Measurements from ENCODE around the gene SLBP. TPM values are rescaled to one million over a fixed set of nuclear protein-coding genes. Genes with fewer than 3 reads are reported as not detected.

SLBP gene
- total and polyA plus RNA-seq, 2 donors (not counting 1 experiment from before 2014, with no cell fraction given): 19.4 to 31.8 TPM

GRCh38 chr4:1647432-1647831 lies 64.7 kb downstream of the SLBP start:
- no peak overlapping the region for H3K4me3 ChIP-seq (ENCODE audit: control extremely low read depth in 1 of 5, extremely low read depth in 1 of 5, insufficient read depth in 1 of 5, low read depth in 2 of 5, low read length in 4 of 5)
- H3K4me1 ChIP-seq (ENCODE audit: control insufficient read depth in 2 of 2, insufficient read depth in 2 of 2, low read length in 2 of 2): no peaks in the 10 kb centered on the region
- H2AFZ ChIP-seq (ENCODE audit: insufficient read depth, low read depth, low read length, poor library complexity, severe bottlenecking): no peak overlapping the region
- no peak overlapping the region for H3K27ac ChIP-seq (ENCODE audit: low read length in 2 of 2)
- TF ChIP-seq, protein P1, sequence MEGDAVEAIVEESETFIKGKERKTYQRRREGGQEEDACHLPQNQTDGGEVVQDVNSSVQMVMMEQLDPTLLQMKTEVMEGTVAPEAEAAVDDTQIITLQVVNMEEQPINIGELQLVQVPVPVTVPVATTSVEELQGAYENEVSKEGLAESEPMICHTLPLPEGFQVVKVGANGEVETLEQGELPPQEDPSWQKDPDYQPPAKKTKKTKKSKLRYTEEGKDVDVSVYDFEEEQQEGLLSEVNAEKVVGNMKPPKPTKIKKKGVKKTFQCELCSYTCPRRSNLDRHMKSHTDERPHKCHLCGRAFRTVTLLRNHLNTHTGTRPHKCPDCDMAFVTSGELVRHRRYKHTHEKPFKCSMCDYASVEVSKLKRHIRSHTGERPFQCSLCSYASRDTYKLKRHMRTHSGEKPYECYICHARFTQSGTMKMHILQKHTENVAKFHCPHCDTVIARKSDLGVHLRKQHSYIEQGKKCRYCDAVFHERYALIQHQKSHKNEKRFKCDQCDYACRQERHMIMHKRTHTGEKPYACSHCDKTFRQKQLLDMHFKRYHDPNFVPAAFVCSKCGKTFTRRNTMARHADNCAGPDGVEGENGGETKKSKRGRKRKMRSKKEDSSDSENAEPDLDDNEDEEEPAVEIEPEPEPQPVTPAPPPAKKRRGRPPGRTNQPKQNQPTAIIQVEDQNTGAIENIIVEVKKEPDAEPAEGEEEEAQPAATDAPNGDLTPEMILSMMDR (IDR thresholded peaks at IDR 0.05): no peak
- TF ChIP-seq EZH2 (IDR thresholded peaks at IDR 0.05; ENCODE audit: borderline replicate concordance, insufficient read depth, low read depth, low read length, poor library complexity, severe bottlenecking): no peak
- POLR2A ChIA-PET: no interaction called here
- 95% methylated on average over 19 of the region's 19 CpGs for WGBS (ENCODE audit: insufficient coverage)
- no peak overlapping the region for H3K9ac ChIP-seq (ENCODE audit: low read length)
- Mint-ChIP-seq H3K27me3 (no peaks in the 10 kb centered on the region), H3K27ac (peak overlapping the region; percentile 34), H3K4me3 (no peak overlapping the region), H3K9me3 (ENCODE audit: insufficient read depth) (no peaks in the 10 kb centered on the region), H3K4me1 (no peaks in the 10 kb centered on the region)
- DNase-seq (no peak), ATAC-seq (ENCODE audit: low read depth) (no peak)
- intact Hi-C loops (cut with micrococcal nuclease): no loop called here
- CTCF ChIA-PET: no interaction called here
- no peaks in the 10 kb centered on the region for H3K79me2 ChIP-seq (ENCODE audit: control insufficient read depth, insufficient read depth, low read length)
- no peaks in the 10 kb centered on the region for H4K20me1 ChIP-seq (ENCODE audit: control insufficient read depth, insufficient read depth, low read length, poor library complexity, severe bottlenecking)
- no peaks in the 10 kb centered on the region for H3K36me3 ChIP-seq (replicated peaks in 1 of 2; ENCODE audit: control extremely low read depth in 1 of 2, control insufficient read depth in 1 of 2, extremely low read depth in 1 of 2, insufficient read depth in 2 of 2, low read length in 1 of 2)
- H3K27me3 ChIP-seq (replicated peaks in 1 of 4; ENCODE audit: control extremely low read depth in 1 of 4, control insufficient read depth in 3 of 4, insufficient read depth in 4 of 4, low read length in 3 of 4): no peaks in the 10 kb centered on the region
- H3K4me2 ChIP-seq (replicated peaks; ENCODE audit: low read depth, low read length, poor library complexity, severe bottlenecking): no peak overlapping the region
- H3K9me3 ChIP-seq (ENCODE audit: control extremely low read depth in 1 of 3, control insufficient read depth in 2 of 3, insufficient read depth in 1 of 3, low read length in 2 of 3): peaks cover 0 to 4% (median 0%) of the 10 kb centered on the region in 3 donors

GRCh38 chr4:1646690-1647089 lies 65.4 kb downstream of the SLBP start:
- no peak overlapping the region for H2AFZ ChIP-seq (ENCODE audit: insufficient read depth, low read depth, low read length, poor library complexity, severe bottlenecking)
- H3K9me3 ChIP-seq (ENCODE audit: control extremely low read depth in 1 of 3, control insufficient read depth in 2 of 3, insufficient read depth in 1 of 3, low read length in 2 of 3): peaks cover 0 to 2% (median 0%) of the 10 kb centered on the region in 3 donors
- H3K9me3 Mint-ChIP-seq (ENCODE audit: insufficient read depth): no peaks in the 10 kb centered on the region
- H4K20me1 ChIP-seq (ENCODE audit: control insufficient read depth, insufficient read depth, low read length, poor library complexity, severe bottlenecking): no peaks in the 10 kb centered on the region
- H3K27ac ChIP-seq (ENCODE audit: low read length in 2 of 2): no peak overlapping the region
- ATAC-seq (ENCODE audit: low read depth) (no peak), DNase-seq (no peak)
- intact Hi-C loops (cut with micrococcal nuclease): no loop called here
- H3K4me3 ChIP-seq (ENCODE audit: control extremely low read depth in 1 of 5, extremely low read depth in 1 of 5, insufficient read depth in 1 of 5, low read depth in 2 of 5, low read length in 4 of 5): no peak overlapping the region
- no peaks in the 10 kb centered on the region for H3K36me3 ChIP-seq (replicated peaks in 1 of 2; ENCODE audit: control extremely low read depth in 1 of 2, control insufficient read depth in 1 of 2, extremely low read depth in 1 of 2, insufficient read depth in 2 of 2, low read length in 1 of 2)
- no peaks in the 10 kb centered on the region for H3K27me3 ChIP-seq (replicated peaks in 1 of 4; ENCODE audit: control extremely low read depth in 1 of 4, control insufficient read depth in 3 of 4, insufficient read depth in 4 of 4, low read length in 3 of 4)
- no peaks in the 10 kb centered on the region for H3K79me2 ChIP-seq (ENCODE audit: control insufficient read depth, insufficient read depth, low read length)
- no peak overlapping the region for H3K9ac ChIP-seq (ENCODE audit: low read length)
- H3K4me3 Mint-ChIP-seq: no peak overlapping the region
- H3K27ac Mint-ChIP-seq: no peak overlapping the region
- TF ChIP-seq EZH2 (IDR thresholded peaks at IDR 0.05; ENCODE audit: borderline replicate concordance, insufficient read depth, low read depth, low read length, poor library complexity, severe bottlenecking): no peak
- TF ChIP-seq, protein P1 (IDR thresholded peaks at IDR 0.05): no peak
- no peak overlapping the region for H3K4me2 ChIP-seq (replicated peaks; ENCODE audit: low read depth, low read length, poor library complexity, severe bottlenecking)
- no peaks in the 10 kb centered on the region for H3K4me1 Mint-ChIP-seq
- 87% methylated on average over 5 of the region's 7 CpGs for WGBS (ENCODE audit: insufficient coverage)
- H3K4me1 ChIP-seq (ENCODE audit: control insufficient read depth in 2 of 2, insufficient read depth in 2 of 2, low read length in 2 of 2): no peaks in the 10 kb centered on the region
- POLR2A ChIA-PET: no interaction called here
- CTCF ChIA-PET: no interaction called here
- no peaks in the 10 kb centered on the region for H3K27me3 Mint-ChIP-seq

Measured in B cell (primary cell).